Fibroblast of lung (primary cell): Measurements from ENCODE around the gene PDE9A.

Source experiments
- CTCF ChIP-seq, 2 donors: IDR thresholded peaks in 1 of 2; conservative IDR thresholded peaks in 1 of 2; 1 replicate in 1 of 2; 2 replicates in 1 of 2; pipeline ENCODE4 v1.5.1; 2011 to 2012; ENCODE audit warnings: low read length in 2 of 2, control low read depth in 1 of 2, inconsistent platforms in 1 of 2, low read depth in 1 of 2, mild to moderate bottlenecking in 1 of 2
- EZH2 ChIP-seq: IDR thresholded peaks from 2 replicates; pipeline ENCODE4 v1.5.1; 2012; ENCODE audit warnings: low read length, control low read depth, mild to moderate bottlenecking; ENCODE audit errors: missing control alignments

GRCh38 chr21:42799948-42800347 is 146.5 kb downstream of the PDE9A start:
- TF ChIP-seq CTCF (conservative IDR thresholded peaks at IDR 0.05 in 1 of 2, IDR thresholded peaks at IDR 0.05 in 1 of 2; ENCODE audit: low read depth in 1 of 2, low read length in 2 of 2) (no peak), EZH2 (no peak)
